Skin epidermis (tissue), 12 donors: ENCODE data around the gene ABCC6.

Experiments
- H3K27ac ChIP-seq, 21 experiments: fragments of 200-600 bp; sonication (generic) in 11 of 21; one replicate each; pipeline ENCODE4 v1.5.0; 2020; ENCODE audit warnings: mild to moderate bottlenecking in 3 of 21, inconsistent platforms in 2 of 21, moderate library complexity in 2 of 21
- H3K4me3 ChIP-seq, 7 experiments: fragments of 200-600 bp; sonication (generic) in 2 of 7; one replicate each; pipeline ENCODE4 v1.5.0; 2020; ENCODE audit warnings: inconsistent platforms in 2 of 7, mild to moderate bottlenecking in 2 of 7, moderate library complexity in 1 of 7

The ABCC6 gene

GRCh38 chr16:16100631-16101030 is 122.7 kb downstream of the ABCC6 start:
- no peak overlapping the region for H3K4me3 ChIP-seq
- H3K27ac ChIP-seq: no peak overlapping the region

GRCh38 chr16:16099320-16099719 is 124.0 kb downstream of the ABCC6 start:
- Histone ChIP-seq H3K4me3 (no peak overlapping the region), H3K27ac (no peak overlapping the region)
